ENCODE measurements around the gene CES3.

Gene CES3

DNA sequence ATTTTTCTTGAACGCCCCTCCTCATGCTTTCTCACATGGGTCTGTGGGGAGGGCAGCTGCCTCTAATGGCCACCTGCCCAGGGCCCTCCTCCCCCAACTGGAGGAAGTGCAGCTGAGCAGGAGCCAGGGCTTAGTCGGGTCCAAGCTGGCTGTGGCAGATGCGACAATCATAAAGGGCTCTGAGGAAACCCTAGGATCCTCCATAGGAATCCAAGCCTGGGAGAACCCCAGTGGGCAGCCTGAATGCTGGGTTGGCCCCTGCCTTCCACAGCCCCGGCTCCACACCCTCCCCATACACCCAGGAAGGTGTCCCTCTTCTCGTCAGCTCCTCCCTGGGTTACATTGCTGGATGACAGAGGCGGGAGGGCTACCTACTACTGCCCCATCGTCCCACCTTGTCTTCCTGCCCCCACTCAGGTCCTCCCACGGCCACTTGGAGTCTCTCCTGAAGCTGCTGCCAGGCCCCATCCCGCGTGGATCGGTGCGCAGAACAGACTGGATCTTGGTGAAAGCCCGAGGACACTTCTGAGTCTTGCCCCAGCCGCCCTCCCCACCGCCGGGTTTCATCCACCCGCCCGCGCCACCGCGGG, 52.3 kb downstream of the CES3 start:
- DNase-seq, result peak; percentile 67

DNA sequence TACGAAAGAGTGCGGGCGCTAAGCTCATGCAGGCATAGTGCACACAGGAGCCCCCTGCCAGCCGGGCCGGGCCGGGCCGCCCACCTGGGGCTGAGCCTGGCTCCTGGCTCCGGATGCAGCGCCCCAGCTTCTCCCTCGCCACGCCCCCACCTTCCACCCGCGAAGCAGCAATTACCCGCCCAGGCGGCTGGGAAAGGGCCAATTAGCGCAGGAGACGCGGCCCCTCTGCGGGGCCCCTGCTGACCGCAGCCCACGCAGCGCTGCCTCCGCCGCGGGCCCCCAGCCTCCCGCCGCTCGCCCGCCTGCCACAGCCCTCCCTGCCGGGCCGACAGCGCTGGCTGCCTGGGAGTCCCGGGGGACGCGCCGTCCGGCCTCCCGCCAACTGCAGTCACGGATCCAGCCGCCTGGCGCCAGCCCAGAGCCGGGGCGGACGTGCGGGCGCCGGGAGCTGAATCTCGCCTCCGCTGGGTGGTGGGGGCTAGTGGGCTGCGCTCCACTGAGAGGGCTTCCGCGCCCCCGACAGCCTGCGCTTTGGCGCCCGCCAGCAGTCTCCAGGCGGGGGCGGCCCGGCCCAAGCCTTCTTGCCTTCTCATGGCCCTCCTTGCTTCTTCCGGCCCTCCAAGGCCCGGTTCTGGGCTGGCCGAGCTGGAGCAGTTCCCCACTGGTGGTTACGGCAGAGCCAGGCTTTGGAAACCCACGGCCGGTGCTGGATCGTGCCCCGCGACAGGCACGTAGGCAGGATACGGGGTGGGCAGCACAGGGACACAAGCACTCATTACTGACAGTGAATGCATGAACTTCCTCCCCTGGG, 53.0 kb downstream of the CES3 start:
- no peak for DNase-seq

DNA sequence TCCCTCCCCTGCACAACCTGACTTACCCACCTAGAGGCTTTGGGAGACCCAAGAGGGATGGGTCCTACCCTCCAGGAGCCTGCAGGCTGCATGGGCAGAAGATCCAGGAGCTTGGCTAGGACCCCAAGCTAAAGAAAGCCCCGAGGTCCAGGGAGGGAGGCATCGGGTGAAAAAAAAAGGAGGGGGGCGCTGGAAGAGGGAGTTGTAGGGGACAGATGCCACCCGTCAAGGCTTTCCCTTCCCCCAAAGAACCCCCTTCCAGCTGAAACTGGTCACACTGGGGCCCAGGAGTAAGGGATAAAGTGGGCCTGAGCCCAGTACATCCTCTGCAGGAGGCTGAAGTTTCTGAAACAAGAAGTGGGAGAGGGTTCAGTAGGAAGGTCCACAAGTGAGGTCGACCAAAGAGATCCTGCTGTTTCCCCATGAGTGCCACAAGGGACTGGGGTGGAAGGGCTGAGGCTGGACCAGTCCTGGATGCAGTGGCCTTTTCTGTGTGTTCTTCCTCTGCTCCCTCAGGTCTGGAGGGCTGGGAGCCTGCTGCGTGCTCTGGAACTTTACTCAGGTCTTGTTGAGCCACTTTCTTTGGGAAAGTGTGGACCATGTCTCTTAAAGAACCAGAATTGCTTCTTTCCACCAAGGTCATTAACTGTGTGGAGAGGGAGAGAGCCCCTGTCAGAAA, 53.7 kb downstream of the CES3 start:
- no peak for DNase-seq

DNA sequence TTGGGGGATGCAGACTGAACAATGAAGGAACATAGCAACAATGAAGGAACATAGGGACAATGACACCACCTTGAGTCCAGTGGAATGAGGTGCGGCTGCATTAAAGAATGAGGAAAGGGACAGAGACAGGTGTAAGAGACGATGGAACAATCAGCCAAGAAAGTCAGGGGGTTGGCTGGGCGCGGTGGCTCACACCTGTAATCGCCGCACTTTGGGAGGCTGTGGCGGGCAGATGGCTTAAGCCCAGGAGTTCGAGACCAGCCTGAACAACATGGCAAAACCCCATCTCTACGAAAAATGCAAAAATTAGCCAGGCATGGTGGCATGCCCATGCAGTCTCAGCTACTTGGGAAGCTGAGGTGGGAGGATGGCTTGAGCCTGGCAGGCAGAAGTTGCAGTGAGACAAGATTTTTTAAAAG, 54.3 kb downstream of the CES3 start:
- no peak for DNase-seq

DNA sequence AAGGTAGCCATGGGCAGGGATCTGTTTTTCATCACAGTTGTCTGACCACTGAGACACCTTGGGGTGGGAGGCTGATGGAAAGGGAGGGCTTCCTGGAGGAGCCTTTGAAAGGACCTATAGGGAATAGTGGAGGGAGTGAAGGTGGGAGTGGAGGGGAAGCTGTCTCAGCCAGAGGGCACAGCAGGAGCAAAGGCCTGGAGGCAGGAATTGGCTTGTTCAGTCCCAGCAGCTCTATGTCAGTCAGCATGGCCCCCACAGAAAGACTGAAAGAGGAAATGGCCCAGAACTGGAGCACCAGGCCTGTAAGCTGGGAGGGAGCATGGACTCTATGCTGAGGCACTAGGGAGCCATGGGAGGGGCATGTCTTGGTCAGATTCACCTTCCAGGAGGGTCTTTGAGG, 55.1 kb downstream of the CES3 start:
- DNase-seq, result no peak

DNA sequence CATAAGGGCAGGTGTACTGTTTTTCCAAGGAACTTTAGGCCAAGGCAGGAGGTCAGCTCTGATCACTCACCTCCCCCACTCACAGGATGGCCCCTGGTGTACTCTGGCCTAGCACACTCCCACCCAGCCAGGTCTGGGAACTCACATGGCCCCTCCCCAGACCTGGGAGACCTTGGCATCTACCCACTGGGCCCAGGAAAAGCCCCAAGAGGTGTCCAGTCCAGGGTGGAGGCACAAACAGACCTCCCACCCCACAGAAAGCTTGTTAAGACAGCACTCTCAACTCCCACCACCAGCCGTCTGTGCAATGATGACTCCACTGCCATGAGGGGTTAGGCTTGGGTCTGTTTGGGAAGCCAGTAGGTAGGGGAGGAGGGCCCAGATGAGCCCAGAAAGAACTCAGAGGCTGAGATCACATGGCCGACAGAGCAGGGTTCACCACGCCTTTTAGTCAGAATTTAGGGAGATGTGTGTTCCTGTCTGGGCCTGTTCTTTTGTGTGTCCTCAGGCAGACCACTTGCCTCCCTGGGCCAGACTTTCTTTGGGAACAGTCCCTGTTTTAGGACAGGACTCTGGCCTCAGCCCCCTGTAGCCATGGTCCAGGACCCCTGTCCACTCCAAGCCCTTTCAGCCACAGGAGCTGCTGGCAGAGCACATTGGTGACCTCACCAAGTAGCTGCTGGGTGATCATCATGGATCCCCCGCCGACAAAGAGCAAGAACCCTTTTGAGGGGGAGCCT, 55.8 kb downstream of the CES3 start:
- DNase-seq, result no peak

DNA sequence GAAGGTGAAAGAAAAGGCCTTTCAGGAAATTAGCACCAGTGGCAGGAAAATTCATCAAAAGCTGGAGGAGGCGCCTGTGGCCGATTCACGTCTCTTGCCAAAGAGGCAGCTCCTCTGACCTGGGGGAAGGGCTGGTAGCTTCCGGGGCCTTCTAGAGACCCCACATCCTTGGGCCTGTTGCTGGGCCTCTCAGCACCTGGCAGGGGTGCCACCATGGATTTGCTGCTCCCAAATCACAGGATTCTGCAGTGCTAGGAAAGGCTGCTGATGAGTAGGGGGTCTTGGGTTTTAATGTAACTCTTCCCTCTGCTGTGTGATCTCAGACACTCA, 56.3 kb downstream of the CES3 start:
- no peak for DNase-seq

DNA sequence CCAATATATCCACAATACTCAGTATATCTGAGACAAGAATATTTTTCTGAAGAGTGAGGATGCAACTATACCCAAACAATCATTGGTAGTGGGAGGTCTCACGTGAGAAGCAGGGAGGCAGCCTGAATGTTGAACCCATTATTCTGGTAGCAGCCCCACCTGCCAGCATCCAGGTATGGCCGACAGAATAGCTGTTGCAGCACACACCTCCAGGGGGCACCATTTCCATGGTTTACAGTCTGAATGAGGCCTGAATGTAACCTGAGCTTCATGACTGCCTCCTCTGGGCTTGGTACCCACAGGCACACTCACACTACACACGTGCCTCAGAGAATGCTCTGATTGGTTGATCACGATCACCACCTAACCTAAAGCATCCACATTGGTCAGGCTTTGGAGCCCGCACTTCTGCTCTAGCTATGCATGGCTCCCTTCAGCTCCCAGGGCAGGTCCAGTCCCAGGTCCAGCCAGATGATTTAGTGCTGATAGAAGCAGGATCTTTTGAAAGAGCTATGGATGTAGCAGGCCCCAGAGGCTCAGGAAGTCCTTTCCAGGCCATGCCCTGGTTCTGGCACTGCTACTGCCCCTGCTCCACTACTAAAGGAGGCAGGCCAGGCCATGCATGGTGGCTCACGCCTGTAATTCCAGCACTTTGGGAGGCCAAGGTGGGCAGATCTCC, 56.9 kb downstream of the CES3 start:
- peak; percentile 87 for DNase-seq

DNA sequence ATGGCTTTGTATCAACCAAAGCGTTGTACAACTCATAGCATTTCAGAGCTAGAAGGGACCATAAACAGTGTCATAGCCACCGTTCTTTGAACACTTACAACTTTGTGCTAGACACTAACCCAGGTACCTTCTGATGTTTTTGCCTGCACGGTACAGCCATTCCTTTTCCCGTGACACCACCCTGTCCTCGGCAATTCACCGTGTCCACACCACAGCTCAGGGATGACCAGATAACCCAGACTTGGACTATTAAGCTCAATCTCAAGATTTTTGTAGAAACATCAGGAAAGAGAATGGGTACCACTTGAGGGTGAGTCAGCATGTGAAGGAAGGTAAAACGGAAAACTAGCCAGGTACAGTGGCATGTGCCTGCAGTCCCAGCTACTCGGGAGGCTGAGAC, 58.1 kb downstream of the CES3 start:
- no peak for DNase-seq

DNA sequence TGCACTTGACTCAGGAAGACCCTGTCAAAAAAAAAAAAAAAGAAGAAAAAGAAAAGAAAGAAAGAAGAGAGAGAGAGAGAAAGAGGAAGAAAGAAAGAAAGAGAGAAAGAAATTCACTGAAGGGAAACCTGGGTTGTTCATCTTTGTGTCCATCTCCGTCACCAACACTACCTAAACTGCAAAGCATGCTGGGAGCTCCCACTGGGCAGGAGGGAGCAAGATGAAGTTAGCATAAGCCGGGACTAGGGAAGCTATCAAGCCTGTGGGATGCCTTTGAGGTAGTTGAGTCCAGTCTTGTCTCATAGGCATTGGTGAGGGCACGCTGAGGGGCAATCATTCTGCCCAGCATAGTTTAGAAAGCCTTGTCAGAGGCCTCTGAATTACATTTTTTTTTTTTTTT, 60.3 kb downstream of the CES3 start:
- DNase-seq, result no peak

DNA sequence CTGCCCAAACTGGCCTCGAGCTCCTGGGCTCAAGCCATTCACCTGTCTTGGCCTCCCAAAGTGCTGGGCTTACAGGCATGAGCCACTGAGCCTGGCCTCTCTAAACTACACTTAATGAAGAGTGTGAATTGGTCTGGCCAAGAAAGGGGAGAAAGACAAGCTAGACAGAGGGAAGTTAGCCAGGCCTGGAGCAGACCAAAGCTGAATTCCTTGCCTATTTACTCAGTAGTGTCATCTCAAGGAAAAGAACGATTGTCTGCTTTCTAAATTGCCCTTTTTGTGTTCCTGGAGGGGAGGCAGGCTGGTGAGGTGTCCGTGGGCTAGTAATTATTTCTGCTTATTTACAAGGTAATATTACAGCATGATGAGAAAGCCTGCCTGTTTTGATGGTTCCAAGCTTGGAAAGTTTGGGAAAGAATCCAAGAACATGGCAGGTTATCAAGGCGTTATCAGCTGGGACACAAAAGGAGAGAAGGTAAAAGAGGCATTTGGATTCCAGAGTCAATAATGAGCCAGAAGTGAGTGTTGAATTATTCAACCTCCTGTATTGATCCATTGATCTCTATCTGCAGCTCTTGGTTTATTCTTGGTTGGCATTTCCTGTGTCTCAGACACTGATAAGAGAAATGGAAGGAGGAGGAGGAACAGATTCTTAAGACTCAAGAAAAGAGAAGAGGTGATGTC, 61.6 kb downstream of the CES3 start:
- DNase-seq, result no peak

DNA sequence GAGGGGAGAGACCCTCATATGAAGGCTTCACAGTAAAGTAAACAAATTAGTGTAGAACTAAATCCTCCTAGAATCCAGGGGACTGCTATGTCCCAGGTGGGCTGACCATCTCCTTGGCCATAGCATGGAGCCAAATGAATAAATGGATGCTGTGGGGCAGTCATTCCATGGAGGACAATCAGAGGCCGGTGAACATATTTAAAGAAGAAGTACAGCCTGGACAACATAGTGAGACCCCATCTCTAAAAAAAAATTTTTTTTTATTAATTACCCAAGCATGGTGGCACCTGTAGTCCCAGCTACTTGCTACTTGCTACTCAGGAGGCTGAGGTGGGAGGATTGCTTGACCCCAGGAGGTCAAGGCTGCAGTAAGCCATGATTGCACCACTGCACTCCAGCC, 62.6 kb downstream of the CES3 start:
- DNase-seq, result no peak

All from NCI-H524 treated with DMSO at 0.1 percent for 48 hours (cell line).